Stimulated activated CD8-positive, alpha-beta memory T cell treated with anti-CD3 and anti-CD28 coated beads, Interleukin-12 subunit alpha, Interleukin-12 subunit beta, amount 100 ng/mL, for 24 hours (primary cell): Measurements from ENCODE around the gene SMCO2.
A peak's percentile ranks its signal among the peaks of the same experiment; 100 is the strongest.

ENCODE experiments used
- DNase-seq: peaks from one replicate; pipeline ENCODE4 v3.0.0-alpha.2; 2020; ENCODE audit errors: extremely low read depth

Gene SMCO2

GRCh38 chr12:27499377-27499776 is 52.8 kb downstream of the SMCO2 start:
- DNase-seq: no peak

GRCh38 chr12:27500546-27500945 is 54.0 kb downstream of the SMCO2 start:
- DNase-seq: no peak

- DNase-seq: no peak
These were observed 55.5 kb downstream of the SMCO2 start for GRCh38 chr12:27502021-27502435.

- DNase-seq: no peak
These were observed 58.0 kb downstream of the SMCO2 start for GRCh38 chr12:27504507-27504906.

- DNase-seq: no peak
These were observed 58.6 kb downstream of the SMCO2 start for GRCh38 chr12:27505109-27505508.

GRCh38 chr12:27505761-27506160 is 59.2 kb downstream of the SMCO2 start:
- DNase-seq: no peak

GRCh38 chr12:27506645-27507189 is 60.2 kb downstream of the SMCO2 start:
- DNase-seq: no peak

- DNase-seq: no peak
These were observed 62.3 kb downstream of the SMCO2 start for GRCh38 chr12:27508736-27509431.

GRCh38 chr12:27511031-27511722 is 64.6 kb downstream of the SMCO2 start:
- no peak for DNase-seq

GRCh38 chr12:27511723-27512045 is 65.1 kb downstream of the SMCO2 start:
- DNase-seq: no peak

GRCh38 chr12:27513155-27513824 is 66.8 kb downstream of the SMCO2 start:
- DNase-seq: no peak

GRCh38 chr12:27515671-27516070 is 69.1 kb downstream of the SMCO2 start:
- DNase-seq: no peak

- no peak for DNase-seq
These were observed 70.1 kb downstream of the SMCO2 start for GRCh38 chr12:27516625-27517024.

- no peak for DNase-seq
These were observed 71.0 kb downstream of the SMCO2 start for GRCh38 chr12:27517546-27517945.

- no peak for DNase-seq
These were observed 71.6 kb downstream of the SMCO2 start for GRCh38 chr12:27517961-27518665.

- no peak for DNase-seq
These were observed 74.5 kb downstream of the SMCO2 start for GRCh38 chr12:27521066-27521465.

GRCh38 chr12:27521981-27522380 is 75.4 kb downstream of the SMCO2 start:
- no peak for DNase-seq

GRCh38 chr12:27523305-27523641 is 76.7 kb downstream of the SMCO2 start:
- no peak for DNase-seq

- peak; percentile 90 for DNase-seq
These were observed 77.3 kb downstream of the SMCO2 start, which contains the start of gene PPFIBP1 for GRCh38 chr12:27523642-27524493. TSS of gene PPFIBP1 (plus strand) at chr12:27524206. CDS start at chr12:27633397, 109,191 bp downstream.

GRCh38 chr12:27524494-27524835 is 77.9 kb downstream of the SMCO2 start:
- DNase-seq: no peak
